A673 (cell line): ENCODE data around the gene PRKAR2B.

ENCODE experiments used
- CTCF ChIP-seq: fragments of 300-800, 200-600 bp; sonication (generic); conservative IDR thresholded peaks from 2 replicates; pipeline ENCODE4 v1.5.1; 2017; ENCODE audit warnings: low read depth, mild to moderate bottlenecking, antibody characterized with exemption, low read length, moderate library complexity, mixed read lengths
- EZH2 ChIP-seq: fragments of 200-600 bp; sonication (generic); IDR thresholded peaks from 2 replicates; pipeline ENCODE4 v1.6.1; 2017; ENCODE audit warnings: borderline replicate concordance, low read depth, mild to moderate bottlenecking, mixed read lengths, antibody characterized with exemption, low read length; ENCODE audit not compliant: poor library complexity, severe bottlenecking

DNA sequence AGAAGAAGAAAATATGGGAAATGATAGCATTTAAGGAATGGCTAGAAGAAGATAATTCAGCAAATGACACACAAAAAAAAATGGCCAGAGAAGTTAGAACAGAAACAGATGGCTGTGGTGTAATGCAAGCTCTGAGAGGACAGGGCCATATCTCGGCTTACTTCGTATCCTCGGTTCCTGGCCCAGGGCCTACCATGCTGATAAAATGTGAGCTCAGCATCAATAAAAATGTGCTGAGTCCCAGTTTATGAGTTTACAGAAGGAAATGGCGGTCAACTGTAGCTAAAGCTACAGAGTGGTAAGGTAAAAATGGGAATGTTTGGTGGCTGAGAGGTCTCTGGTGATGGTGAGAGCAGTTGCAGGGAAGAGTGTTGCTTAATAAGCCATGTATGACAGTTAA lies 165.1 kb downstream of the PRKAR2B start:
- no peak for TF ChIP-seq CTCF
- no peak for TF ChIP-seq EZH2
